Neutrophil (primary cell): ENCODE data around the gene PCED1B.

Experiments
- H3K27ac ChIP-seq: fragments of 200-600 bp; sonication (generic); 2 replicates; pipeline ENCODE4 v1.5.1; 2016; ENCODE audit warnings: mild to moderate bottlenecking, moderate library complexity
- H3K27me3 ChIP-seq: fragments of 200-600 bp; sonication (generic); 2 replicates; pipeline ENCODE4 v1.6.0; 2016; ENCODE audit warnings: mild to moderate bottlenecking
- H3K36me3 ChIP-seq: fragments of 200-600 bp; sonication (generic); 2 replicates; pipeline ENCODE4 v1.5.1; 2017
- H3K4me1 ChIP-seq, 2 experiments: fragments of 200-600 bp in 1 of 2; sonication (generic) in 1 of 2; 1 replicate in 1 of 2; 2 replicates in 1 of 2; pipeline versions ENCODE4 v1.5.1 to v1.6.1; 2013 to 2016; ENCODE audit warnings: low read depth in 1 of 2, low read length in 1 of 2, mild to moderate bottlenecking in 1 of 2, moderate library complexity in 1 of 2; ENCODE audit not compliant: control insufficient read depth in 1 of 2, insufficient read depth in 1 of 2
- H3K4me3 ChIP-seq, 2 experiments: fragments of 200-600 bp in 1 of 2; sonication (generic) in 1 of 2; 1 replicate in 1 of 2; 2 replicates in 1 of 2; pipeline ENCODE4 v1.5.1; 2013 to 2016; ENCODE audit warnings: low read depth in 1 of 2, low read length in 1 of 2, mild to moderate bottlenecking in 1 of 2, moderate library complexity in 1 of 2
- H3K9me3 ChIP-seq: fragments of 200-600 bp; sonication (generic); 2 replicates; pipeline ENCODE4 v1.5.1; 2016
- CTCF ChIP-seq: fragments of 200-600 bp; sonication (generic); IDR thresholded peaks from 2 replicates; pipeline ENCODE4 v1.5.1; 2016; ENCODE audit warnings: antibody characterized with exemption

The PCED1B gene

GRCh38 chr12:47270782-47271664, 191.6 kb downstream of the PCED1B start:
- no peak overlapping the region for H3K4me3 ChIP-seq
- no peaks in the 10 kb centered on the region for H3K9me3 ChIP-seq
- no peaks in the 10 kb centered on the region for H3K27me3 ChIP-seq
- no peaks in the 10 kb centered on the region for H3K36me3 ChIP-seq
- no peak overlapping the region for H3K27ac ChIP-seq
- H3K4me1 ChIP-seq, result no peaks in the 10 kb centered on the region
- no peak for TF ChIP-seq CTCF

GRCh38 chr12:47271800-47272239, 192.4 kb downstream of the PCED1B start:
- Histone ChIP-seq H3K27ac (no peak overlapping the region), H3K27me3 (no peaks in the 10 kb centered on the region), H3K9me3 (no peaks in the 10 kb centered on the region), H3K36me3 (no peaks in the 10 kb centered on the region), H3K4me3 (no peak overlapping the region), H3K4me1 (peaks cover 4 to 5% of the 10 kb centered on the region in 2 experiments)
- no peak for TF ChIP-seq CTCF

GRCh38 chr12:47272412-47273190, 193.2 kb downstream of the PCED1B start:
- peaks cover 10 to 13% of the 10 kb centered on the region in 2 experiments for H3K4me1 ChIP-seq
- TF ChIP-seq CTCF, result no peak
- no peaks in the 10 kb centered on the region for H3K27me3 ChIP-seq
- no peaks in the 10 kb centered on the region for H3K9me3 ChIP-seq
- no peaks in the 10 kb centered on the region for H3K36me3 ChIP-seq
- H3K27ac ChIP-seq, result no peak overlapping the region
- no peak overlapping the region for H3K4me3 ChIP-seq

- H3K27ac ChIP-seq, result no peak overlapping the region
- no peaks in the 10 kb centered on the region for H3K9me3 ChIP-seq
- H3K4me1 ChIP-seq, result peaks cover 10 to 13% of the 10 kb centered on the region in 2 experiments
- no peaks in the 10 kb centered on the region for H3K27me3 ChIP-seq
- H3K4me3 ChIP-seq, result no peak overlapping the region
- no peak for TF ChIP-seq CTCF
- no peaks in the 10 kb centered on the region for H3K36me3 ChIP-seq
Observed at GRCh38 chr12:47273191-47273626, 193.8 kb downstream of the PCED1B start.

- peaks cover 10 to 13% of the 10 kb centered on the region in 2 experiments for H3K4me1 ChIP-seq
- no peak overlapping the region for H3K27ac ChIP-seq
Observed at GRCh38 chr12:47274760-47275159, 195.3 kb downstream of the PCED1B start.

More at GRCh38 chr12:47274760-47275159, 195.3 kb downstream of the PCED1B start:
- TF ChIP-seq CTCF, result no peak
- Histone ChIP-seq H3K36me3 (no peaks in the 10 kb centered on the region), H3K4me3 (no peak overlapping the region), H3K27me3 (no peaks in the 10 kb centered on the region), H3K9me3 (no peaks in the 10 kb centered on the region)
